HepG2 (cell line): ENCODE data around the gene RYR2. TPM values are rescaled to one million over a fixed set of nuclear protein-coding genes. Genes with fewer than 3 reads are reported as not detected.

ENCODE experiments used
- ATAC-seq: fragments of 200-7000 bp; cut with Tn5 transposase; 3 replicates; pipeline ENCODE4 v1.9.1; 2020; ENCODE audit warnings: mild to moderate bottlenecking, moderate library complexity
- BruUV-seq: library from RNA; stranded (reverse); fragments of 400-500 nt; replicated peaks from 2 replicates; lab custom pipeline; 2021; lab: Mats Ljungman, UMichigan
- CTCF ChIA-PET: fragments of 300-600 bp; formaldehyde crosslinking; extraction: SDS; loops from one replicate; lab custom pipeline; 2021; ENCODE audit warnings: low total read pairs, inconsistent platforms, low intra/inter-chr PET ratio; lab: Yijun Ruan, JAX
- POLR2A ChIA-PET: fragments of 350-600 bp; sonication (Branson Sonifier 250); formaldehyde crosslinking; loops from one replicate; lab custom pipeline; 2020; ENCODE audit warnings: antibody characterized with exemption, inconsistent platforms; lab: Yijun Ruan, JAX
- DNase-seq: peaks from one replicate; pipeline ENCODE4 v3.0.0-alpha.2; 2015; ENCODE audit warnings: low spot score
- FAIRE-seq: peaks from 3 replicates; lab custom pipeline; 2011; peaks lifted over from hg19 to GRCh38; lab: Jason Lieb, UNC
- H2AFZ ChIP-seq: one replicate; pipeline ENCODE4 v1.6.1; 2011; ENCODE audit warnings: low read length, inconsistent platforms
- H3K27ac ChIP-seq: fragments of 300-600 bp; 3 replicates; pipeline ENCODE4 v1.8.0; 2011; ENCODE audit warnings: mixed run types, mild to moderate bottlenecking, mixed read lengths, low read length, inconsistent platforms; ENCODE audit not compliant: insufficient read depth; ENCODE audit errors: extremely low read length
- H3K27me3 ChIP-seq, 2 experiments: fragments of 200-600 bp in 1 of 2; 2 replicates in 1 of 2; 3 replicates in 1 of 2; pipeline versions ENCODE4 v1.6.0 to v1.8.0; 2011; ENCODE audit warnings: low read length in 2 of 2, mild to moderate bottlenecking in 2 of 2, moderate library complexity in 2 of 2, inconsistent platforms in 1 of 2; ENCODE audit not compliant: insufficient read depth in 2 of 2, control insufficient read depth in 1 of 2
- H3K36me3 ChIP-seq, 2 experiments: fragments of 200-600 bp in 1 of 2; replicated peaks in 1 of 2; 2 replicates in 1 of 2; 3 replicates in 1 of 2; pipeline versions ENCODE4 v1.5.1 to v1.8.0; 2011; ENCODE audit warnings: low read length in 2 of 2, inconsistent platforms in 1 of 2; ENCODE audit not compliant: insufficient read depth in 2 of 2, control insufficient read depth in 1 of 2
- H3K4me1 ChIP-seq: 2 replicates; pipeline ENCODE4 v1.5.1; 2012; ENCODE audit warnings: low read length, inconsistent platforms; ENCODE audit not compliant: insufficient read depth
- H3K4me2 ChIP-seq: 2 replicates; pipeline ENCODE4 v1.6.0; 2011; ENCODE audit warnings: low read depth, low read length, inconsistent platforms
- H3K4me3 ChIP-seq, 3 experiments: fragments of 200-600 bp in 1 of 3; sonication (generic), shearing (Covaris generic) in 1 of 3; replicated peaks in 1 of 3; 2 replicates each; pipeline ENCODE4 v1.5.1; 2011 to 2016; ENCODE audit warnings: low read length in 3 of 3, inconsistent platforms in 2 of 3, low read depth in 2 of 3, mild to moderate bottlenecking in 2 of 3, control low read depth in 1 of 3, mixed read lengths in 1 of 3; ENCODE audit not compliant: insufficient read depth in 1 of 3
- H3K79me2 ChIP-seq: one replicate; pipeline ENCODE4 v1.6.1; 2011; ENCODE audit warnings: low read length, inconsistent platforms; ENCODE audit not compliant: insufficient read depth
- H3K9ac ChIP-seq: 2 replicates; pipeline ENCODE4 v1.6.0; 2011; ENCODE audit warnings: mild to moderate bottlenecking, low read depth, low read length, inconsistent platforms; ENCODE audit not compliant: insufficient read depth
- H3K9me3 ChIP-seq: 2 replicates; pipeline ENCODE4 v1.5.1; 2012; ENCODE audit warnings: mild to moderate bottlenecking, low read length
- H4K20me1 ChIP-seq: 2 replicates; pipeline ENCODE4 v1.6.0; 2011; ENCODE audit warnings: inconsistent platforms, mild to moderate bottlenecking, low read length, moderate library complexity; ENCODE audit not compliant: insufficient read depth
- GRHL1 ChIP-seq: sonication (generic); formaldehyde crosslinking; conservative IDR thresholded peaks from 2 replicates; pipeline ENCODE4 v1.8.0; 2022; ENCODE audit warnings: missing genetic modification reagents
- HOXA7 ChIP-seq: sonication (generic); formaldehyde crosslinking; IDR thresholded peaks from 2 replicates; pipeline ENCODE4 v1.8.1; 2022; ENCODE audit warnings: mild to moderate bottlenecking, missing genetic modification reagents, moderate library complexity
- KLF6 ChIP-seq: IDR thresholded peaks from 2 replicates; pipeline ENCODE4 v1.8.0; 2016; ENCODE audit warnings: missing biosample characterization, missing genetic modification reagents
- NCOA5 ChIP-seq: sonication (generic); formaldehyde crosslinking; IDR thresholded peaks from 2 replicates; pipeline ENCODE4 v1.4.0; 2020; ENCODE audit warnings: missing genetic modification reagents
- POLR2A ChIP-seq, 2 experiments: IDR thresholded peaks; 2 replicates each; pipeline ENCODE4 v1.6.1; 2011; ENCODE audit warnings: low read depth in 2 of 2, low read length in 2 of 2, mild to moderate bottlenecking in 1 of 2, moderate library complexity in 1 of 2; ENCODE audit not compliant: insufficient read depth in 1 of 2
- PRDM4 ChIP-seq: sonication (generic); formaldehyde crosslinking; IDR thresholded peaks from 2 replicates; pipeline ENCODE4 v1.9.0; 2021; ENCODE audit warnings: missing genetic modification reagents, borderline replicate concordance
- RBM39 ChIP-seq: fragments of 200-400 bp; formaldehyde crosslinking; IDR thresholded peaks from one replicate; pipeline ENCODE4 v1.6.1; 2018; ENCODE audit warnings: antibody characterized with exemption, mild to moderate bottlenecking, low read depth, low read length; ENCODE audit not compliant: poor library complexity, severe bottlenecking
- RXRA ChIP-seq: sonication (generic); formaldehyde crosslinking; IDR thresholded peaks from 2 replicates; pipeline ENCODE4 v1.5.1; 2020; ENCODE audit warnings: missing genetic modification reagents
- SMARCC2 ChIP-seq: fragments of 450-650 bp; IDR thresholded peaks from 2 replicates; pipeline ENCODE4 v1.6.1; 2017; ENCODE audit warnings: antibody characterized with exemption, mild to moderate bottlenecking
- TAF1 ChIP-seq: sonication (generic); formaldehyde crosslinking; IDR thresholded peaks from 2 replicates; pipeline ENCODE4 v1.4.0; 2020; ENCODE audit warnings: missing genetic modification reagents
- ZBTB14 ChIP-seq: sonication (generic); formaldehyde crosslinking; IDR thresholded peaks from 2 replicates; pipeline ENCODE4 v1.4.0; 2020; ENCODE audit warnings: missing genetic modification reagents
- ZBTB3 ChIP-seq: sonication (generic); formaldehyde crosslinking; IDR thresholded peaks from 2 replicates; pipeline ENCODE4 v1.4.0; 2020; ENCODE audit warnings: low read depth, mild to moderate bottlenecking, moderate library complexity, missing genetic modification reagents, borderline replicate concordance
- ZNF143 ChIP-seq: sonication (generic); formaldehyde crosslinking; IDR thresholded peaks from 2 replicates; pipeline ENCODE4 v1.4.0; 2020; ENCODE audit warnings: missing genetic modification reagents
- ZNF282 ChIP-seq: fragments of 450-650 bp; IDR thresholded peaks from 2 replicates; pipeline ENCODE4 v1.6.1; 2018; ENCODE audit not compliant: partially characterized antibody
- ZNF337 ChIP-seq: sonication (generic); formaldehyde crosslinking; IDR thresholded peaks from 2 replicates; pipeline ENCODE4 v1.5.1; 2020; ENCODE audit warnings: missing genetic modification reagents, low read depth, mild to moderate bottlenecking, borderline replicate concordance
- ZNF747 ChIP-seq: sonication (generic); formaldehyde crosslinking; IDR thresholded peaks from 2 replicates; pipeline ENCODE4 v1.8.1; 2023; ENCODE audit warnings: missing genetic modification reagents, mild to moderate bottlenecking, borderline replicate concordance
- ZNF768 ChIP-seq: sonication (generic); formaldehyde crosslinking; IDR thresholded peaks from 2 replicates; pipeline ENCODE4 v1.4.0; 2020; ENCODE audit warnings: missing genetic modification reagents
- ZNF784 ChIP-seq: sonication (generic); formaldehyde crosslinking; IDR thresholded peaks from 2 replicates; pipeline ENCODE4 v1.5.1; 2020; ENCODE audit warnings: missing genetic modification reagents, mild to moderate bottlenecking, borderline replicate concordance
- WGBS: methylation state at CpG from one replicate; pipeline ENCODE4 v1.1.6; 2017; ENCODE audit warnings: low lambda C conversion rate; 5-methylcytosine and 5-hydroxymethylcytosine counted together
- in situ Hi-C: cut with HindIII; loops from 2 replicates; pipeline ENCODE4 v1.10.0; 2017; ENCODE audit warnings: low pct_unique_long_range_greater_than_20kb; ENCODE audit not compliant: extremely low pct_ligation_motif_present
- intact Hi-C: fragments of 100-400 bp; cut with micrococcal nuclease; formaldehyde crosslinking; loops from one replicate; pipeline ENCODE4 v1.10.0; 2022; ENCODE audit not compliant: unreplicated experiment
- polyA plus RNA-seq, 8 experiments: library from polyadenylated mRNA; depleted of rRNA in 3 of 8; stranded (reverse) in 7 of 8; unstranded in 1 of 8; fragments of >200 nt; fragmentation: Illumina TruSeq in 4 of 8; extraction: Trizol in 4 of 8; gene quantifications; 2 replicates each; pipeline versions ENCODE4 v1.2.1 to v1.2.3, GENCODE V29; 2011 to 2016; ENCODE audit warnings: low read depth in 4 of 8, missing spikeins in 1 of 8, mixed read lengths in 1 of 8; ENCODE audit not compliant: insufficient read depth in 1 of 8
- total RNA-seq, 5 experiments: library from RNA; depleted of rRNA; stranded (reverse); fragments of >200 nt; fragmentation: Illumina TruSeq; extraction: Trizol; gene quantifications; 2 replicates each; pipeline ENCODE4 v1.2.3, GENCODE V29; 2016; ENCODE audit warnings: low read depth in 1 of 5

RYR2 gene
- total and polyA plus RNA-seq, 2 of the 13 experiments (the other 11 are each of a cell fraction or from before 2014, with no cell fraction given), result not detected

- no peaks in the 10 kb centered on the region for H4K20me1 ChIP-seq
- WGBS, result 2% methylated on average over 1 of the region's 1 CpG
- H3K79me2 ChIP-seq, result no peaks in the 10 kb centered on the region
- ATAC-seq (no peak), FAIRE-seq (no peak), DNase-seq (no peak)
- no peak overlapping the region for H3K4me2 ChIP-seq
- intact Hi-C loops, result no loop called here
- POLR2A ChIA-PET, result no interaction called here
- no peak overlapping the region for H2AFZ ChIP-seq
- H3K27me3 ChIP-seq, result peaks cover 0 to 3% of the 10 kb centered on the region in 2 experiments; a peak in 1 of 5 replicates
- H3K4me3 ChIP-seq, result no peak overlapping the region
- H3K9me3 ChIP-seq, result no peaks in the 10 kb centered on the region
- no TSS peak for BruUV-seq
- CTCF ChIA-PET, result no interaction called here
- H3K36me3 ChIP-seq, result no peaks in the 10 kb centered on the region
- H3K4me1 ChIP-seq, result no peaks in the 10 kb centered on the region
- in situ Hi-C loops, result no loop called here
- no peak overlapping the region for H3K9ac ChIP-seq
- no peak overlapping the region for H3K27ac ChIP-seq
- TF ChIP-seq ZNF784 (CRISPR knock-in tag) (no peak), ZBTB14 (CRISPR knock-in tag) (no peak), ZBTB3 (CRISPR knock-in tag) (no peak), PRDM4 (CRISPR knock-in tag) (no peak), TAF1 (CRISPR knock-in tag) (no peak), HOXA7 (CRISPR knock-in tag) (no peak), SMARCC2 (no peak), KLF6 (CRISPR knock-in tag) (no peak), GRHL1 (CRISPR knock-in tag) (no peak), NCOA5 (CRISPR knock-in tag) (no peak), POLR2A (IDR thresholded peaks at IDR 0.05; ENCODE audit: insufficient read depth in 1 of 2, low read depth in 2 of 2, low read length in 2 of 2) (no peak), ZNF143 (no peak), ZNF747 (no peak), ZNF337 (CRISPR knock-in tag) (no peak), ZNF768 (CRISPR knock-in tag) (no peak), RBM39 (no peak), RXRA (CRISPR knock-in tag) (no peak), ZNF282 (no peak)
Observed at GRCh38 chr1:237172118-237172485, 130.1 kb downstream of the RYR2 start.
